Endodermal cell (in vitro differentiated cells): Measurements from ENCODE around the gene CDH26. TPM values are rescaled to one million over a fixed set of nuclear protein-coding genes. Genes with fewer than 3 reads are reported as not detected.

ENCODE experiments used
- DNase-seq: peaks from one replicate; pipeline ENCODE4 v3.0.0-alpha.2; 2017
- H3K27ac ChIP-seq: 2 replicates; pipeline ENCODE4 v1.5.1; 2013; ENCODE audit warnings: mild to moderate bottlenecking, low read depth, low read length, moderate library complexity
- H3K27me3 ChIP-seq: 2 replicates; pipeline ENCODE4 v1.6.1; 2013; ENCODE audit warnings: mild to moderate bottlenecking, low read length, moderate library complexity; ENCODE audit not compliant: insufficient read depth, control insufficient read depth, poor library complexity, severe bottlenecking
- H3K36me3 ChIP-seq: 2 replicates; pipeline ENCODE4 v1.7.0; 2013; ENCODE audit warnings: mild to moderate bottlenecking, low read length, moderate library complexity; ENCODE audit not compliant: control insufficient read depth, insufficient read depth
- H3K4me1 ChIP-seq: one replicate; pipeline ENCODE4 v1.7.0; 2013; ENCODE audit warnings: low read length; ENCODE audit not compliant: control insufficient read depth, insufficient read depth
- H3K4me3 ChIP-seq: 2 replicates; pipeline ENCODE4 v1.5.1; 2013; ENCODE audit warnings: mild to moderate bottlenecking, low read length, moderate library complexity
- H3K9ac ChIP-seq: 2 replicates; pipeline ENCODE4 v1.6.1; 2013; ENCODE audit warnings: mild to moderate bottlenecking, low read length, moderate library complexity; ENCODE audit not compliant: poor library complexity, severe bottlenecking; ENCODE audit errors: extremely low read depth
- H3K9me3 ChIP-seq: 2 replicates; pipeline ENCODE4 v1.6.1; 2013; ENCODE audit warnings: mild to moderate bottlenecking, low read length, moderate library complexity; ENCODE audit not compliant: control insufficient read depth
- H3K27ac Mint-ChIP-seq: 2 replicates; pipeline ENCODE4 v1.8.0; 2020; ENCODE audit warnings: mixed read lengths
- H3K27me3 Mint-ChIP-seq: 2 replicates; pipeline ENCODE4 v1.8.0; 2021; ENCODE audit warnings: mild to moderate bottlenecking, mixed read lengths; ENCODE audit not compliant: insufficient read depth
- H3K36me3 Mint-ChIP-seq: 2 replicates; pipeline ENCODE4 v1.8.0; 2020; ENCODE audit warnings: low read depth, mixed read lengths
- H3K4me1 Mint-ChIP-seq: 2 replicates; pipeline ENCODE4 v1.8.0; 2020; ENCODE audit warnings: mixed read lengths
- H3K4me3 Mint-ChIP-seq: 2 replicates; pipeline ENCODE4 v1.8.0; 2020; ENCODE audit warnings: mild to moderate bottlenecking, moderate library complexity, mixed read lengths
- H3K9me3 Mint-ChIP-seq: 2 replicates; pipeline ENCODE4 v1.8.0; 2020; ENCODE audit warnings: mild to moderate bottlenecking, mixed read lengths
- CTCF ChIP-seq: fragments of 200-600 bp; sonication (generic); conservative IDR thresholded peaks from 2 replicates; pipeline ENCODE4 v1.5.0; 2021; ENCODE audit warnings: antibody characterized with exemption, mild to moderate bottlenecking
- WGBS, 2 experiments: methylation state at CpG; one replicate each; pipeline versions ENCODE4 v1.1.5 to v1.1.7; 2013; ENCODE audit warnings: missing lambda C conversion rate in 2 of 2, mixed read lengths in 1 of 2; ENCODE audit not compliant: insufficient coverage in 1 of 2, insufficient read length in 1 of 2; 5-methylcytosine and 5-hydroxymethylcytosine counted together
- total RNA-seq, 2 donors: library from RNA; stranded (reverse); fragmentation: NEBNext Ultra II Directional in 1 of 2; extraction: Animal tissue kit (Norgen Biotek cat#: 25700) in 1 of 2; gene quantifications; 2 replicates in 1 of 2; 3 replicates in 1 of 2; pipeline ENCODE4 v1.2.1, GENCODE V29; 2021

Gene CDH26
- total RNA-seq, 2 donors from 2014 or later: 0.97 to 2.0 TPM

- Histone ChIP-seq H3K36me3 (no peaks in the 10 kb centered on the region), H3K27ac (no peak overlapping the region), H3K4me3 (peak overlapping the region; percentile 33), H3K27me3 (no peaks in the 10 kb centered on the region), H3K4me1 (no peaks in the 10 kb centered on the region), H3K9ac (no peak overlapping the region), H3K9me3 (peaks cover 10% of the 10 kb centered on the region)
- no peak for TF ChIP-seq CTCF
- DNase-seq: no peak
- 77% methylated on average over 4 of the region's 4 CpGs; no CpG with 5 or more reads in 1 of the 2 experiments for WGBS, 2 experiments
- Mint-ChIP-seq H3K36me3 (no peaks in the 10 kb centered on the region), H3K27me3 (peaks cover 3% of the 10 kb centered on the region), H3K4me3 (no peak overlapping the region), H3K9me3 (peaks cover 12% of the 10 kb centered on the region), H3K4me1 (peaks cover 9% of the 10 kb centered on the region), H3K27ac (no peak overlapping the region)
These were observed 67.8 kb downstream of the CDH26 start for GRCh38 chr20:60026010-60026409.

GRCh38 chr20:60030471-60030870, 72.2 kb downstream of the CDH26 start:
- H3K9me3 Mint-ChIP-seq: peaks cover 14% of the 10 kb centered on the region

GRCh38 chr20:60031107-60031506, 72.9 kb downstream of the CDH26 start:
- Mint-ChIP-seq H3K36me3 (no peaks in the 10 kb centered on the region), H3K27me3 (peaks cover 5% of the 10 kb centered on the region), H3K4me1 (peaks cover 14% of the 10 kb centered on the region), H3K9me3 (peaks cover 14% of the 10 kb centered on the region), H3K27ac (no peak overlapping the region), H3K4me3 (no peak overlapping the region)
- DNase-seq: peak; percentile 19
- no peaks in the 10 kb centered on the region for H3K4me1 ChIP-seq
- no peak overlapping the region for H3K4me3 ChIP-seq
- no peaks in the 10 kb centered on the region for H3K36me3 ChIP-seq
- H3K9ac ChIP-seq: no peak overlapping the region
- no peak for TF ChIP-seq CTCF
- H3K27ac ChIP-seq: no peak overlapping the region
- peaks cover 13% of the 10 kb centered on the region for H3K9me3 ChIP-seq
- 91 to 93% methylated on average over 7 to 9 of the region's 9 CpGs for WGBS, 2 experiments
- H3K27me3 ChIP-seq: no peaks in the 10 kb centered on the region

More at GRCh38 chr20:60030471-60030870, 72.2 kb downstream of the CDH26 start:
- 82 to 100% methylated on average over 1 of the region's 1 CpG for WGBS, 2 experiments
- H3K36me3 ChIP-seq: no peaks in the 10 kb centered on the region
- Mint-ChIP-seq H3K4me3 (no peak overlapping the region), H3K27ac (no peak overlapping the region), H3K27me3 (peaks cover 3% of the 10 kb centered on the region), H3K36me3 (no peaks in the 10 kb centered on the region), H3K4me1 (peaks cover 20% of the 10 kb centered on the region)
- H3K9ac ChIP-seq: no peak overlapping the region
- H3K27me3 ChIP-seq: no peaks in the 10 kb centered on the region
- peaks cover 11% of the 10 kb centered on the region for H3K9me3 ChIP-seq
- H3K4me1 ChIP-seq: no peaks in the 10 kb centered on the region
- H3K27ac ChIP-seq: no peak overlapping the region
- no peak overlapping the region for H3K4me3 ChIP-seq
- peak; percentile 9 for DNase-seq
- TF ChIP-seq CTCF: no peak
